HG03139 (cell line): Measurements from ENCODE around the gene LAGE3.

Experiments
- ATAC-seq: cut with Tn5 transposase; IDR thresholded peaks from one replicate; pipeline ENCODE4 v1.9.1; 2021; ENCODE audit not compliant: unreplicated experiment

LAGE3 gene

GRCh38 chrX:154458116-154458953 lies 20.7 kb downstream of the LAGE3 start, which contains the start of gene PLXNA3:
PLXNA3 (plus strand) TSS chrX:154458281; CDS start chrX:154460184, 1,903 bp downstream.
- peak; percentile 40 for ATAC-seq

- ATAC-seq: peak; percentile 59
These were observed 21.5 kb downstream of the LAGE3 start for GRCh38 chrX:154457491-154458115.

- no peak for ATAC-seq
These were observed 26.3 kb downstream of the LAGE3 start for GRCh38 chrX:154452823-154453222.

GRCh38 chrX:154450312-154450711 lies 28.8 kb downstream of the LAGE3 start:
- no peak for ATAC-seq

GRCh38 chrX:154449618-154450017 lies 29.5 kb downstream of the LAGE3 start:
- no peak for ATAC-seq

- ATAC-seq: no peak
These were observed 30.6 kb downstream of the LAGE3 start for GRCh38 chrX:154448484-154448883.

- ATAC-seq: no peak
These were observed 32.7 kb downstream of the LAGE3 start for GRCh38 chrX:154446430-154446829.

- no peak for ATAC-seq
These were observed 33.3 kb downstream of the LAGE3 start for GRCh38 chrX:154445776-154446175.

- no peak for ATAC-seq
These were observed 34.3 kb downstream of the LAGE3 start for GRCh38 chrX:154444755-154445246.

- ATAC-seq: peak; percentile 84
These were observed 34.9 kb downstream of the LAGE3 start, which contains the start of gene FAM50A for GRCh38 chrX:154443992-154444754. FAM50A (plus strand) TSS chrX:154444141; CDS start chrX:154444236, 95 bp downstream.

GRCh38 chrX:154443479-154443910 lies 35.6 kb downstream of the LAGE3 start:
- no peak for ATAC-seq

- ATAC-seq: no peak
These were observed 36.9 kb downstream of the LAGE3 start for GRCh38 chrX:154441984-154442707.

GRCh38 chrX:154441564-154441963 lies 37.5 kb downstream of the LAGE3 start:
- no peak for ATAC-seq

GRCh38 chrX:154440623-154441357 lies 38.3 kb downstream of the LAGE3 start:
- no peak for ATAC-seq

- no peak for ATAC-seq
These were observed 39.2 kb downstream of the LAGE3 start for GRCh38 chrX:154439841-154440240.

GRCh38 chrX:154437971-154438893 lies 40.8 kb downstream of the LAGE3 start:
- ATAC-seq: no peak

GRCh38 chrX:154436983-154437752 lies 41.9 kb downstream of the LAGE3 start, which contains the start of gene GDI1:
GDI1 (plus strand) TSS chrX:154437154; CDS start chrX:154437255, 101 bp downstream.
- no peak for ATAC-seq
